ENCODE measurements around the gene TELO2. TPM values are rescaled to one million over a fixed set of nuclear protein-coding genes. Genes with fewer than 3 reads are reported as not detected.

The TELO2 gene
- total RNA-seq, 1 donor from 2014 or later = 110 TPM

- no peaks in the 10 kb centered on the region for H3K9me3 ChIP-seq
- no peak overlapping the region for H3K4me3 ChIP-seq
- no peaks in the 10 kb centered on the region for H3K4me1 ChIP-seq
- H3K36me3 ChIP-seq = peaks cover 83 to 85% of the 10 kb centered on the region in 2 donors
- no peaks in the 10 kb centered on the region for H3K27me3 ChIP-seq
- no peak for TF ChIP-seq CTCF (IDR thresholded peaks at IDR 0.05)
- H3K27ac ChIP-seq = no peak overlapping the region
- no peak for DNase-seq (ENCODE audit: low spot score in 2 of 2)
- intact Hi-C loops (cut with DNase I) = no loop called here
Observed at GRCh38 chr16:1454561-1454960, 38.6 kb upstream of the TELO2 start.

- intact Hi-C loops (cut with DNase I) = no loop called here
- H3K27ac ChIP-seq = no peak overlapping the region
- no peak for TF ChIP-seq CTCF (IDR thresholded peaks at IDR 0.05)
Observed at GRCh38 chr16:1455190-1456171, 37.7 kb upstream of the TELO2 start.

GRCh38 chr16:1456951-1457350 is 36.2 kb upstream of the TELO2 start:
- Histone ChIP-seq H3K27ac (no peak overlapping the region), H3K9me3 (no peaks in the 10 kb centered on the region), H3K27me3 (no peaks in the 10 kb centered on the region), H3K4me1 (no peaks in the 10 kb centered on the region), H3K36me3 (peaks cover 79 to 83% of the 10 kb centered on the region in 2 donors), H3K4me3 (no peak overlapping the region)
- intact Hi-C loops (cut with DNase I) = no loop called here
- no peak for TF ChIP-seq CTCF (IDR thresholded peaks at IDR 0.05)
- DNase-seq (ENCODE audit: low spot score in 2 of 2) = no peak

More at GRCh38 chr16:1455190-1456171, 37.7 kb upstream of the TELO2 start:
- H3K4me1 ChIP-seq = no peaks in the 10 kb centered on the region
- DNase-seq (ENCODE audit: low spot score in 2 of 2) = no peak
- no peak overlapping the region for H3K4me3 ChIP-seq
- H3K36me3 ChIP-seq = peaks cover 83% of the 10 kb centered on the region in 2 donors
- no peaks in the 10 kb centered on the region for H3K9me3 ChIP-seq
- H3K27me3 ChIP-seq = no peaks in the 10 kb centered on the region

- Histone ChIP-seq H3K4me3 (no peak overlapping the region), H3K27ac (no peak overlapping the region), H3K4me1 (no peaks in the 10 kb centered on the region), H3K36me3 (peaks cover 74 to 77% of the 10 kb centered on the region in 2 donors), H3K9me3 (no peaks in the 10 kb centered on the region), H3K27me3 (no peaks in the 10 kb centered on the region)
- intact Hi-C loops (cut with DNase I) = no loop called here
- TF ChIP-seq CTCF (IDR thresholded peaks at IDR 0.05) = no peak
- no peak for DNase-seq (ENCODE audit: low spot score in 2 of 2)
Observed at GRCh38 chr16:1457489-1458245, 35.5 kb upstream of the TELO2 start.

- H3K4me3 ChIP-seq = no peak overlapping the region
- no peaks in the 10 kb centered on the region for H3K4me1 ChIP-seq
- TF ChIP-seq CTCF (IDR thresholded peaks at IDR 0.05) = no peak
- H3K36me3 ChIP-seq = peaks cover 66 to 69% of the 10 kb centered on the region in 2 donors
- no peaks in the 10 kb centered on the region for H3K9me3 ChIP-seq
- DNase-seq (ENCODE audit: low spot score in 2 of 2) = no peak
- intact Hi-C loops (cut with DNase I) = no loop called here
- no peak overlapping the region for H3K27ac ChIP-seq
- H3K27me3 ChIP-seq = no peaks in the 10 kb centered on the region
Observed at GRCh38 chr16:1458336-1458976, 34.7 kb upstream of the TELO2 start.
